Measurements from ENCODE around the gene CLCN7. TPM values are rescaled to one million over a fixed set of nuclear protein-coding genes. Genes with fewer than 3 reads are reported as not detected.

CLCN7 gene
- total RNA-seq, 2 donors from 2014 or later = 19.4 to 31.7 TPM

DNA sequence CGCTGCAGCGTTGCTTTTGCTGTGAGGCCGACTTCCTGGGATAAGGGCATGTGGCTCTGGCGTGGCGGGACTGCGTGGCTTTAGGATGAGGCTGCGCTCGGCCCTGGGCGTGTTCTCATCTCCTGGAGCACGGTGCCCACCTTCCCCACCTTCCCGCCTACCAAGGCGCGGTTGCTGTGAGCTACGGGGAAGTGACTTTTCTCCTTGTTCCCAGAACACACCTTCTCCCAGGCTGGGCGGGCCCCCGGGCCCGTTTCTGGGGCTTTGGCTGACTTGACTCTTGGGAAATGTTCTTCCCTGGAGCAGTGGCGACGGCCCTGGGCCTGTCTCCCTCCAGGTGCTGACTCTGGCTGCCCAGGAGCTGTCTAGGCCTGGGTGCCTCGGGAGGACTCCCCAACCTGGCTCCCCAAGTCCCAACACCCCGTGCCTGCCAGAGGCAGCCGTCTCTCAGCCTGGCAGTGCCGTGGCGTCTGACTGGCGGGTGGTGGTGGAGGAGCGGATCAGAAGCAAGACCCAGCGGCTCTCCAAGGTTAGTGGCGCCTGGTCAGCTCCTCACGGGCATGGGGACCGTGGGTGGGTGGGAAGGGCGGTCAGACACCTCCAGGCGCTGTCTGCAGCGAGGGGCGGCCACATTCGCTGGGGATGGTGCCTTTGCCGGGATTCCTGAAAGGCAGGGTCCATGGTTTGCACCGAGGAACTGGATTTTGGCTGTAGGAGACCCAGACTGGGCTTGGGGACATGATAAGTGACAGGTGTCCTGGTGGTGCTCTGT lies 30.4 kb upstream of the CLCN7 start:
- Histone ChIP-seq H3K4me3 (no peak overlapping the region), H3K27ac (no peak overlapping the region)
- DNase-seq (ENCODE audit: low spot score) = no peak

DNA sequence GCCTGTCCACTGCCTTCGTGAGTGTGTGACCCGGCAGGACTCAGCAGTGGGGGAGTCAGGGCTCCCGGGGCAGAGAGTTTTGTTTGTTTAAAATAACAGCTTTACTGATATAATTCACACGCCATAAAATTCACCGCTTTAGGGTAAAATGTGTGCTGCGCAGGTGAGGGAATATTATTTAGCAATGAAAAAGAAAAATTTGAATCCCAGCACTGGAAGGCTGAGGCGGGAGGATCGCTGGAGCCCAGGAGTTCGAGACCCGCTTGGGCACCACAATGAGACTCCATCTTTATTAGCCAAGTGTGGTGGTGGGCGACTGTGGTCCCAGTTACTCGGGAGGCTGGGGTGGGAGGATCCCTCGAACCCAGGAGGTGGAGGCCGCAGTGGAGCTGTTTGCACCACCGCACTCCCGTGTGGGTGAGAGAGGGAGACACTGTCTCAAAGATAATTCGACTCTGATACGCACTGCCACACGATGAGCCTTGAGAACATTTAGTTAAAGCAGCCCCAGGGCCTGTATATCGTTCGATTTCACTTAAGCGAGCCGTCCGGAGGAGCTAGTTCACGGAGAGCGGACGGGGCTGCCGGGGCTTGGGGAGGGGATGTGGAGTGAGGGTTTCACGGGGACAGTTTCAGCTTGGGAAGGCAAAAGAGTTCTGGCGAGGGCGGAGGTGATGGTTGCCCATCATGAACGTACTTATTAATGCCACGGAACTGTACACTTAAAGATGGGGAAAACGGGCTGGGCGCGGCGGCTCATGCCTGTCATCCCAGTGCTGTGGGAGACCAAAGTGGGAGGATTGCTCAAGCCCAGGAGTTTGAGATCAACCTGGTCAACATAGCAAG lies 28.5 kb upstream of the CLCN7 start:
- Histone ChIP-seq H3K4me1 (no peaks in the 10 kb centered on the region), H3K4me3 (no peak overlapping the region), H3K27ac (no peak overlapping the region), H3K9me3 (no peaks in the 10 kb centered on the region), H3K27me3 (no peaks in the 10 kb centered on the region), H3K36me3 (peaks cover 68% of the 10 kb centered on the region)
- TF ChIP-seq CTCF (IDR thresholded peaks at IDR 0.05) = no peak
- DNase-seq (ENCODE audit: low spot score) = no peak

More for the DNA sequence above, 30.4 kb upstream of the CLCN7 start:
- Histone ChIP-seq H3K27me3 (no peaks in the 10 kb centered on the region), H3K36me3 (peaks cover 50% of the 10 kb centered on the region), H3K4me1 (peaks cover 0 to 19% of the 10 kb centered on the region in 2 donors), H3K9me3 (no peaks in the 10 kb centered on the region)
- no peak for TF ChIP-seq CTCF (IDR thresholded peaks at IDR 0.05)

GRCh38 chr16:1502092-1503004 lies 27.5 kb upstream of the CLCN7 start:
- no peak for TF ChIP-seq CTCF (IDR thresholded peaks at IDR 0.05)
- no peak for DNase-seq (ENCODE audit: low spot score)
- peaks cover 75% of the 10 kb centered on the region for H3K36me3 ChIP-seq

GRCh38 chr16:1501630-1502029 lies 26.8 kb upstream of the CLCN7 start:
- no peak overlapping the region for H3K4me3 ChIP-seq
- DNase-seq (ENCODE audit: low spot score) = no peak
- no peak for TF ChIP-seq CTCF (IDR thresholded peaks at IDR 0.05)
- no peaks in the 10 kb centered on the region for H3K9me3 ChIP-seq
- H3K27ac ChIP-seq = no peak overlapping the region
- H3K36me3 ChIP-seq = peaks cover 75% of the 10 kb centered on the region
- no peaks in the 10 kb centered on the region for H3K4me1 ChIP-seq
- H3K27me3 ChIP-seq = no peaks in the 10 kb centered on the region

More at GRCh38 chr16:1502092-1503004, 27.5 kb upstream of the CLCN7 start:
- Histone ChIP-seq H3K27ac (no peak overlapping the region), H3K27me3 (no peaks in the 10 kb centered on the region), H3K4me3 (no peak overlapping the region), H3K9me3 (no peaks in the 10 kb centered on the region), H3K4me1 (no peaks in the 10 kb centered on the region)

DNA sequence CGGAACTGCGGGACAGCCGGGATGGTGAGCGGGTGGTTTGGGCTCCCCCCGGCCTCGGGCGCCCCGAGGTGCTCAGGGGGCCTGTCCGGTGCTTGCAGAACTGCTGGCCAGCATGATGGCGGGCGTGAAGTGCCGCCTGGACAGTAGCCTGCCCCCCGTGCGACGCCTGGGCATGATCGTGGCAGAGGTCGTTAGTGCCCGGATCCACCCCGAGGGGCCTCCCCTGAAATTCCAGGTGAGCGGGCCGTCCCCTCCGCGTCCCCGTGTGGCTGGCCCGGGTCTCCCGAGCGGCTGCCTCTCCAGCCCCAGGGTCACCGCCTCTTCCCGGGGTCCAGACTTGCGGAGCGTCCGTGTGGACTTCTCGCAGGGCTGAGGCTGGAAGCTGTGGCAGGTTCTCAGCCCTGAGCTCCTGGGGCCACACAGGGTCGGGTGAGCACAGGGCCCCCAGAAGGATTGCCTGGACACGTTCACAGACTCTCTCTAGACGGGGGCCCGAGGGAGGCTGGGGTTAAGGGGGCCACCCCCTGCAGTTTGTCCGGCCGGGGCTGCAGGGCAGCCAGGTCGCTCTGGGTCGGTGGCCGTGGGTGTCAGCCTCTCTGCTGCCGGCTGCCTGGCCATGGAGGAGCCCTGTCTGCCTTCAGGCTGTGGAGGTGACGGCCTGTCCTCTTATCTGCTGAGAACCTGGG lies 25.8 kb upstream of the CLCN7 start:
- H3K9me3 ChIP-seq = no peaks in the 10 kb centered on the region
- peaks cover 0 to 3% of the 10 kb centered on the region in 2 donors for H3K4me1 ChIP-seq
- DNase-seq (ENCODE audit: low spot score) = no peak
- H3K27me3 ChIP-seq = no peaks in the 10 kb centered on the region
- TF ChIP-seq CTCF (IDR thresholded peaks at IDR 0.05) = no peak
- peaks cover 82% of the 10 kb centered on the region for H3K36me3 ChIP-seq
- H3K27ac ChIP-seq = no peak overlapping the region
- H3K4me3 ChIP-seq = no peak overlapping the region
